Astrocyte (in vitro differentiated cells and primary cell): ENCODE measurements around the gene PITPNM3. TPM values are rescaled to one million over a fixed set of nuclear protein-coding genes. Genes with fewer than 3 reads are reported as not detected.

Source experiments
- DNase-seq: peaks from one replicate; pipeline ENCODE4 v3.0.0-alpha.2; 2010; ENCODE audit warnings: low read depth
- FAIRE-seq: peaks from 2 replicates; lab custom pipeline; 2011; peaks lifted over from hg19 to GRCh38; lab: Jason Lieb, UNC
- H2AFZ ChIP-seq: 2 replicates; pipeline ENCODE4 v1.6.0; 2012; ENCODE audit warnings: low read depth, low read length, inconsistent platforms
- H3K27ac ChIP-seq: 2 replicates; pipeline ENCODE4 v1.5.1; 2011; ENCODE audit warnings: low read depth, low read length, inconsistent platforms
- H3K27me3 ChIP-seq: 2 replicates; pipeline ENCODE4 v1.6.0; 2011; ENCODE audit warnings: low read length, inconsistent platforms; ENCODE audit not compliant: insufficient read depth
- H3K36me3 ChIP-seq: 2 replicates; pipeline ENCODE4 v1.5.1; 2011; ENCODE audit warnings: low read length, inconsistent platforms; ENCODE audit not compliant: insufficient read depth
- H3K4me1 ChIP-seq: 2 replicates; pipeline ENCODE4 v1.5.1; 2011; ENCODE audit warnings: low read length, inconsistent platforms; ENCODE audit not compliant: insufficient read depth
- H3K4me2 ChIP-seq: 2 replicates; pipeline ENCODE4 v1.6.0; 2012; ENCODE audit warnings: low read length, inconsistent platforms
- H3K4me3 ChIP-seq: 2 replicates; pipeline ENCODE4 v1.5.1; 2011; ENCODE audit warnings: low read depth, mild to moderate bottlenecking, low read length, inconsistent platforms; ENCODE audit not compliant: insufficient read depth
- H3K79me2 ChIP-seq: 2 replicates; pipeline ENCODE4 v1.6.0; 2012; ENCODE audit warnings: mild to moderate bottlenecking, low read length, inconsistent platforms; ENCODE audit not compliant: insufficient read depth
- H3K9ac ChIP-seq: 2 replicates; pipeline ENCODE4 v1.6.0; 2012; ENCODE audit warnings: mild to moderate bottlenecking, low read length, inconsistent platforms
- H3K9me3 ChIP-seq: 2 replicates; pipeline ENCODE4 v1.5.1; 2012; ENCODE audit warnings: low read depth, mild to moderate bottlenecking, low read length, inconsistent platforms; ENCODE audit not compliant: insufficient read depth
- H4K20me1 ChIP-seq: 2 replicates; pipeline ENCODE4 v1.6.0; 2012; ENCODE audit warnings: low read length, inconsistent platforms; ENCODE audit not compliant: insufficient read depth
- H3K27ac Mint-ChIP-seq: one replicate; pipeline ENCODE4 v1.8.0; 2021; ENCODE audit warnings: mild to moderate bottlenecking, mixed read lengths; ENCODE audit not compliant: unreplicated experiment
- H3K27me3 Mint-ChIP-seq: one replicate; pipeline ENCODE4 v1.8.0; 2021; ENCODE audit warnings: low read depth, mixed read lengths; ENCODE audit not compliant: unreplicated experiment
- H3K36me3 Mint-ChIP-seq: one replicate; pipeline ENCODE4 v1.8.0; 2021; ENCODE audit warnings: low read depth, mixed read lengths; ENCODE audit not compliant: unreplicated experiment
- H3K4me1 Mint-ChIP-seq: one replicate; pipeline ENCODE4 v1.8.0; 2021; ENCODE audit warnings: low read depth, mixed read lengths; ENCODE audit not compliant: unreplicated experiment
- H3K4me3 Mint-ChIP-seq: one replicate; pipeline ENCODE4 v1.8.0; 2021; ENCODE audit warnings: mild to moderate bottlenecking, moderate library complexity, mixed read lengths; ENCODE audit not compliant: unreplicated experiment
- H3K9me3 Mint-ChIP-seq: one replicate; pipeline ENCODE4 v1.8.0; 2021; ENCODE audit warnings: mild to moderate bottlenecking, mixed read lengths; ENCODE audit not compliant: unreplicated experiment
- EZH2 ChIP-seq: IDR thresholded peaks from 2 replicates; pipeline ENCODE4 v1.6.1; 2012; ENCODE audit warnings: mild to moderate bottlenecking, low read length, inconsistent platforms; ENCODE audit not compliant: insufficient read depth
- total RNA-seq: library from RNA; stranded (reverse); gene quantifications from 2 replicates; pipeline ENCODE4 v1.2.1, GENCODE V29; 2021
- TF ChIP-seq, protein P1 (sequence below): IDR thresholded peaks from 2 replicates; pipeline ENCODE4 v1.5.1; 2011; ENCODE audit warnings: low read depth, mild to moderate bottlenecking, inconsistent platforms, low read length, moderate library complexity; ENCODE audit not compliant: insufficient read depth

The PITPNM3 gene
- total RNA-seq, 1 donor from 2014 or later: 1.3 TPM

DNA sequence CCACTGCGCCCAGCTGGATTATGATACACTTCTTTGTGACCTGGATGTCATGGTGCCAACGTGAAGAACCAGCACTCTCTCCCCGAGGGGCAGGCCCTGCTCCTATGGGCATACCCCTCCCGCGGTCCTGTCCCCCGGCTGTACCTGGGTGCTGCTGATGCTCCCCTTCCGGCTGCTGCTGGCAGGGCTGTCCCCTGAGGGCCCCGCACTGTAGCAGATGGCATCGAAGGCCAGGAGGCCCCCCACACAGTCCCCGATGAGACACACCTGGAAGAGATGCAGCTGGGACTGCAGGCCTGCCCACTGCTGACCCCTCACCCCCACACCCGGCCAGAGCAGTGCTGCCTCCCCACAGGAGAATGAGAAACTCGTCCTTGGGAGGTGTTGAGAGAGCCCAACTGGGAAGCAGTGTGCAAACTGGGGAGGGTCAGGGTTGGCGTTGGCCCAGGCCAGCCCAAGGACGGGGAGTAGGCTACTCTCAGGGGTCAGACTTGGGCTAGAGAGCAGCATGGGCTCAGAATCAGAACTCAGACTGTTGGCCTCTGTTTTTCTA, 78.4 kb downstream of the PITPNM3 start:
- no peaks in the 10 kb centered on the region for H3K36me3 ChIP-seq
- TF ChIP-seq EZH2: no peak
- TF ChIP-seq, protein P1, sequence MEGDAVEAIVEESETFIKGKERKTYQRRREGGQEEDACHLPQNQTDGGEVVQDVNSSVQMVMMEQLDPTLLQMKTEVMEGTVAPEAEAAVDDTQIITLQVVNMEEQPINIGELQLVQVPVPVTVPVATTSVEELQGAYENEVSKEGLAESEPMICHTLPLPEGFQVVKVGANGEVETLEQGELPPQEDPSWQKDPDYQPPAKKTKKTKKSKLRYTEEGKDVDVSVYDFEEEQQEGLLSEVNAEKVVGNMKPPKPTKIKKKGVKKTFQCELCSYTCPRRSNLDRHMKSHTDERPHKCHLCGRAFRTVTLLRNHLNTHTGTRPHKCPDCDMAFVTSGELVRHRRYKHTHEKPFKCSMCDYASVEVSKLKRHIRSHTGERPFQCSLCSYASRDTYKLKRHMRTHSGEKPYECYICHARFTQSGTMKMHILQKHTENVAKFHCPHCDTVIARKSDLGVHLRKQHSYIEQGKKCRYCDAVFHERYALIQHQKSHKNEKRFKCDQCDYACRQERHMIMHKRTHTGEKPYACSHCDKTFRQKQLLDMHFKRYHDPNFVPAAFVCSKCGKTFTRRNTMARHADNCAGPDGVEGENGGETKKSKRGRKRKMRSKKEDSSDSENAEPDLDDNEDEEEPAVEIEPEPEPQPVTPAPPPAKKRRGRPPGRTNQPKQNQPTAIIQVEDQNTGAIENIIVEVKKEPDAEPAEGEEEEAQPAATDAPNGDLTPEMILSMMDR: no peak
- H3K4me3 Mint-ChIP-seq: no peak overlapping the region
- H3K4me2 ChIP-seq: no peak overlapping the region
- no peak overlapping the region for H3K4me3 ChIP-seq
- no peak overlapping the region for H3K9ac ChIP-seq
- no peak overlapping the region for H3K27ac Mint-ChIP-seq
- H3K4me1 ChIP-seq: no peaks in the 10 kb centered on the region
- FAIRE-seq (no peak), DNase-seq (no peak)
- H3K36me3 Mint-ChIP-seq: peaks cover 3% of the 10 kb centered on the region
- no peaks in the 10 kb centered on the region for H3K9me3 Mint-ChIP-seq
- peaks cover 55% of the 10 kb centered on the region for H3K27me3 Mint-ChIP-seq
- H3K9me3 ChIP-seq: no peaks in the 10 kb centered on the region
- peaks cover 10% of the 10 kb centered on the region for H3K27me3 ChIP-seq
- no peak overlapping the region for H3K27ac ChIP-seq
- peaks cover 8% of the 10 kb centered on the region for H3K4me1 Mint-ChIP-seq
- H3K79me2 ChIP-seq: no peaks in the 10 kb centered on the region
- H4K20me1 ChIP-seq: no peaks in the 10 kb centered on the region
- no peak overlapping the region for H2AFZ ChIP-seq

DNA sequence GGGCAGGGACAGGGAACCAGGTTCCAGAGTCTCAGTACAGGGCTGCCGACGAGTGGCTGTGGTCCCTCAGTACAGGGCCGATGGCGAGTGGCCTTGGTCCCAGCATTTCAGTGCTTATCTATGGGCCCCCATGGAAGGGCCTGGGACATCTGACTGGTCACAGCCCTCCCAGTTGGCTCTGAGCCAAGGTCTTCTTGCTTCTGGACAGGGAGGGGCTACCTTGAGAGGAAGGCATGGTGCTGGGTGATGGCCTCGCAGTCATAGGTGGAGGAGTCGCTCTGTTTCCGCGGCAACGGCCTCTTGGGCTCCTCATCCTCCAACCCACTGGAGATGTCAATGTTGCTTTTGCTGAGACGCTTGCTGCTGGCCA, 79.6 kb downstream of the PITPNM3 start:
- H3K4me1 Mint-ChIP-seq: peaks cover 8% of the 10 kb centered on the region
- FAIRE-seq: no peak

More for the DNA sequence above, 79.6 kb downstream of the PITPNM3 start:
- Histone ChIP-seq H3K9me3 (no peaks in the 10 kb centered on the region), H3K79me2 (no peaks in the 10 kb centered on the region), H3K4me1 (peaks cover 4% of the 10 kb centered on the region), H3K4me2 (no peak overlapping the region), H3K27me3 (peaks cover 10% of the 10 kb centered on the region), H3K36me3 (no peaks in the 10 kb centered on the region), H2AFZ (no peak overlapping the region), H3K9ac (no peak overlapping the region), H4K20me1 (peaks cover 4% of the 10 kb centered on the region), H3K4me3 (no peak overlapping the region), H3K27ac (no peak overlapping the region)
- no peak for DNase-seq
- Mint-ChIP-seq H3K4me3 (no peak overlapping the region), H3K27ac (no peak overlapping the region), H3K9me3 (no peaks in the 10 kb centered on the region), H3K27me3 (peaks cover 45% of the 10 kb centered on the region), H3K36me3 (peaks cover 3% of the 10 kb centered on the region)
- TF ChIP-seq, protein P1: no peak
